ENCODE results near the gene DSTYK. TPM values are rescaled to one million over a fixed set of nuclear protein-coding genes. Genes with fewer than 3 reads are reported as not detected.

Gene DSTYK
- total RNA-seq, 5 donors from 2014 or later (not counting 1 experiment from before 2014, with no cell fraction given) = 13.8 to 15.7 (median 14.7) TPM

DNA sequence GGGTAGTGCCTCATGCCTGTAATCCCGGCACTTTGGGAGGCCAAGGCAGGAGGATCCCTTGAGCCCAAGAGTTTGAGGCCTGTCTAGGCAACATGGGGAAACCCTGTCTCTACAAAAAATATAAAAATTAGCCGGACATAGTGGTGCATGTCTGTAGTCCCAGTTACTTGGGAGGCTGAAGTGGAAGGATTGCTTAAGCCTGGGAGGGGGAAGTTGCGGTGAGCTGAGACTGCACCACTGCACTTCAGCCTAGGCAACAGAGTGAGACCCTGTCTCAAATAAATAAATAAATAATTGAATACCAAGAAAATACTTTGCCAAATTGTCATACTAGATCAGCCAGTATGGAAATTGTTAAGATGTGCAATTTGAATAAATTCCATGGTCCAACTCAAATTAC lies 83.9 kb downstream of the DSTYK start:
- ChIA-PET CTCF (no interaction called here), POLR2A (interaction anchor here in 1 of 2 donors (0.7 kb wide), 1 partner anchor 13 kb away, joined by 3 read pairs; no protein-coding TSS in a partner anchor)
- Mint-ChIP-seq H3K27me3 (no peaks in the 10 kb centered on the region), H3K36me3 (no peaks in the 10 kb centered on the region), H3K4me3 (no peak overlapping the region), H3K27ac (no peak overlapping the region), H3K9me3 (no peaks in the 10 kb centered on the region), H3K4me1 (peaks cover 8 to 11% (median 9%) of the 10 kb centered on the region in 3 donors)
- H3K4me3 ChIP-seq (ENCODE audit: control insufficient read depth in 1 of 2, extremely low read depth in 1 of 2, low read length in 1 of 2) = no peak overlapping the region
- no peaks in the 10 kb centered on the region for H3K9me3 ChIP-seq
- H3K27ac ChIP-seq (ENCODE audit: low read length) = no peak overlapping the region
- no CpG with 5 or more reads among the region's 3 CpGs for WGBS (ENCODE audit: insufficient coverage)
- peaks cover 0 to 6% of the 10 kb centered on the region in 2 experiments for H3K27me3 ChIP-seq (replicated peaks in 1 of 2; ENCODE audit: control insufficient read depth in 2 of 2, extremely low read depth in 1 of 2, insufficient read depth in 2 of 2, low read length in 1 of 2)
- no peak for DNase-seq
- H3K4me1 ChIP-seq (ENCODE audit: control insufficient read depth in 1 of 2, extremely low read depth in 1 of 2, insufficient read depth in 2 of 2, low read length in 2 of 2) = peaks cover 1 to 4% of the 10 kb centered on the region in 2 experiments
- H3K36me3 ChIP-seq (ENCODE audit: control insufficient read depth in 2 of 2, extremely low read depth in 1 of 2, insufficient read depth in 1 of 2, low read length in 1 of 2) = no peaks in the 10 kb centered on the region
- ATAC-seq (replicated peaks in 1 of 4) = no peak

DNA sequence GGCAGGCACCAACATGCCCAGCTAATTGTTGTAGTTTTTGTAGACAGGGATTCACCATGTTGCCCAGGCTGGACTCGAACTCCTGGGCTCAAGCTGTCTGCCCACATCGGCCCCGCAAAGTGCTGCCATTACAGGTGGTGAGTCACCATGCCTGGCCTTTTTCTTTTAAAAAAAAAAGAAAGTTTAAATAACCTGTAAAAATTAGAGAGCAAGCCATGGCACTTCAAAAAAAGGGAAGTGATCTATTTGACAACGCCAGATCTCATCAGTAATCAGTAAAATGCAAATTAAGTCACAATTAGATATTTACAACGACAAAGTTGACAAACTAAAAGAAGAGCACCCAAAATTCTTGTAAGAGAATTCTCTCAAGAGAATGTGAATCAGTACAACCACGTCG lies 86.8 kb downstream of the DSTYK start:
- no peak overlapping the region for H3K27ac ChIP-seq (ENCODE audit: low read length)

DNA sequence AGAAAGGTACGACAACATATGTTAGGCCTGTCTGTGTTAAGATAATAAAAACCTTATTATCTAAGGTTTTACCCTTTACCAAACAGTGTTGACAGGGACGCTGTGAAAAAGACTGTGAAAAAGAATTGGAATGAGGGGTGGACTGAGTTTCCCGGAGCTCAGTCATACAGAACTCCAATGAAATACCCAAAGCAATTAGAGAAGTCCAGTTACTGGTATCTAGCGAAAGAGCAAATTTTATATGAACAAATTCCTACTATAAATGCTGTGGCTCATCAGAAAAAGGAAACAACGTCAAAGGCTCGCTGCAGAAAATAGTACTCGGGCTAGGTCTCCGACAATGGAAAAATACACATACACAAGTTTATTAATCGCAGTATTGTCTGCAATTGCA lies 89.0 kb downstream of the DSTYK start:
- ChIA-PET POLR2A (interaction anchor here in 1 of 2 donors (0.6 kb wide), 1 partner anchor 646 kb away, joined by 3 read pairs; no protein-coding TSS in a partner anchor), CTCF (interaction anchor here (0.8 to 1.5 kb wide), 7 partner anchors 19 to 202 kb away, joined by 3 to 11 read pairs (median 3); no protein-coding TSS in a partner anchor)
- Mint-ChIP-seq H3K4me1 (peaks cover 49 to 55% (median 52%) of the 10 kb centered on the region in 3 donors), H3K9me3 (no peaks in the 10 kb centered on the region), H3K27ac (peak overlapping the region; percentile 99 to 100), H3K27me3 (no peaks in the 10 kb centered on the region), H3K4me3 (peak overlapping the region; percentile 97 to 99 (median 98)), H3K36me3 (peaks cover 3% of the 10 kb centered on the region)
- Histone ChIP-seq H3K27me3 (replicated peaks in 1 of 2; ENCODE audit: control insufficient read depth in 2 of 2, extremely low read depth in 1 of 2, insufficient read depth in 2 of 2, low read length in 1 of 2) (no peaks in the 10 kb centered on the region), H3K36me3 (ENCODE audit: control insufficient read depth in 2 of 2, extremely low read depth in 1 of 2, insufficient read depth in 1 of 2, low read length in 1 of 2) (peaks cover 3 to 5% of the 10 kb centered on the region in 2 donors), H3K27ac (ENCODE audit: low read length) (peak overlapping the region; percentile 99), H3K4me3 (ENCODE audit: control insufficient read depth in 1 of 2, extremely low read depth in 1 of 2, low read length in 1 of 2) (peak overlapping the region; percentile 88 to 92), H3K4me1 (ENCODE audit: control insufficient read depth in 1 of 2, extremely low read depth in 1 of 2, insufficient read depth in 2 of 2, low read length in 2 of 2) (peaks cover 16 to 17% of the 10 kb centered on the region in 2 experiments), H3K9me3 (no peaks in the 10 kb centered on the region)
- DNase-seq = no peak
- 17% methylated on average over 7 of the region's 9 CpGs for WGBS (ENCODE audit: insufficient coverage)
- ATAC-seq (replicated peaks in 1 of 4) = no peak

More for the DNA sequence above, 86.8 kb downstream of the DSTYK start:
- ATAC-seq (replicated peaks in 1 of 4) = no peak
- H3K36me3 Mint-ChIP-seq = no peaks in the 10 kb centered on the region
- H3K4me1 Mint-ChIP-seq = peaks cover 32 to 40% (median 35%) of the 10 kb centered on the region in 3 donors
- H3K9me3 ChIP-seq = no peaks in the 10 kb centered on the region
- no peaks in the 10 kb centered on the region for H3K27me3 ChIP-seq (replicated peaks in 1 of 2; ENCODE audit: control insufficient read depth in 2 of 2, extremely low read depth in 1 of 2, insufficient read depth in 2 of 2, low read length in 1 of 2)
- CTCF ChIA-PET = no interaction called here
- no peak for DNase-seq
- H3K27ac Mint-ChIP-seq = no peak overlapping the region
- no peak overlapping the region for H3K4me3 Mint-ChIP-seq
- no peaks in the 10 kb centered on the region for H3K36me3 ChIP-seq (ENCODE audit: control insufficient read depth in 2 of 2, extremely low read depth in 1 of 2, insufficient read depth in 1 of 2, low read length in 1 of 2)
- H3K4me1 ChIP-seq (ENCODE audit: control insufficient read depth in 1 of 2, extremely low read depth in 1 of 2, insufficient read depth in 2 of 2, low read length in 2 of 2) = peaks cover 16 to 17% of the 10 kb centered on the region in 2 experiments
- no peaks in the 10 kb centered on the region for H3K9me3 Mint-ChIP-seq
- POLR2A ChIA-PET = interaction anchor here in 1 of 2 donors (0.6 kb wide), 1 partner anchor 12 kb away, joined by 4 read pairs; no protein-coding TSS in a partner anchor
- no peaks in the 10 kb centered on the region for H3K27me3 Mint-ChIP-seq
- 71% methylated on average over 1 of the region's 7 CpGs for WGBS (ENCODE audit: insufficient coverage)
- H3K4me3 ChIP-seq (ENCODE audit: control insufficient read depth in 1 of 2, extremely low read depth in 1 of 2, low read length in 1 of 2) = no peak overlapping the region

DNA sequence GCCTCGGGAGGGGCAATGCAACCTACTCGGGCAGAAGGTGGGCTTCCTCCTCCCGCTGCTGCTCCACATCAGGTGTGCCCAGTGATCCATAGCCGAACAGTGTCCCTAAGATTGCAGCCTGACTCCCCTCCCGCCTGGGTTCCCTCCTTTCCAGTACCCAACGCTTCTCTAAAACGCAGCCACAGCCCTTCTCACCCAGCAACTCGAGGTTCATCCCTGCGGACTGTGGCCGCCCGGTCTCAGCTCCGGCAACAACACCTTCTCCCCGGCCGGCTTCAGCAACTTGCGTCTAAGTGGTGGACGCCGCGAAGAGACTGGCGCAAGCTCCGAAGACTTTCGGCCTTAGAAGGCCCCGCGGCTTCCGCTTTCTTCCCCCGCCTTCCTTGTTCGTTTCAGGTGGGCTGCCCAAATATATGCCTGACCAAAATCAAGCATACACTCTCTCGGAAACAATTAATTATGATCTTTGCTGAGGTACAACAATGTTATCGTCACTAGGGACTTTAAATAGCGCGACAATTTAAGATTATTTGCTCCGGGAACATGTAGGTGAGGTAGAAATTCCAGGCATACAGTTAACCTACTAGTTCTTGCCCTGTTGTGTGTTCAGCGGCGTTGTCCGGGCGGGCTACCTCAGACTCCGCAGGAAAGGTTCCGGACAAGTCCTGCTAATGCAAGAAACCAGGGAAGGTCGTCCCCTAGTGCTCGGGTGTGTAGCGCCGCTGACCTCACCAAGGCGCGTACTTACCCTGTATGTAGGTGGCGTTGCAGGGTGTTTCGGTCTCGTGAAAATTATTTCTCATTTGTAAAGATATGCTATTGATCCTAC lies 89.6 kb downstream of the DSTYK start, which contains the start of gene RBBP5:
Gene RBBP5, minus strand, starts transcription at position 319 of the 829 bp plus-strand sequence. Its CDS starts 105 bp downstream, at position 214.
- Histone ChIP-seq H3K36me3 (ENCODE audit: control insufficient read depth in 2 of 2, extremely low read depth in 1 of 2, insufficient read depth in 1 of 2, low read length in 1 of 2) (peaks cover 3 to 8% of the 10 kb centered on the region in 2 donors), H3K9me3 (no peaks in the 10 kb centered on the region), H3K27ac (ENCODE audit: low read length) (peak within 1 kb of the TSS; percentile 99), H3K4me1 (ENCODE audit: control insufficient read depth in 1 of 2, extremely low read depth in 1 of 2, insufficient read depth in 2 of 2, low read length in 2 of 2) (peaks cover 16 to 17% of the 10 kb centered on the region in 2 experiments), H3K27me3 (replicated peaks in 1 of 2; ENCODE audit: control insufficient read depth in 2 of 2, extremely low read depth in 1 of 2, insufficient read depth in 2 of 2, low read length in 1 of 2) (no peaks in the 10 kb centered on the region), H3K4me3 (ENCODE audit: control insufficient read depth in 1 of 2, extremely low read depth in 1 of 2, low read length in 1 of 2) (peak within 1 kb of the TSS; percentile 88 to 92)
- POLR2A ChIA-PET = interaction anchor here (0.9 to 1.2 kb wide), 2 partner anchors 510 to 511 kb away, joined by 3 read pairs; no protein-coding TSS in a partner anchor
- ATAC-seq (replicated peaks in 1 of 4) (peak; percentile 93 to 98 (median 98)), DNase-seq (peak; percentile 88 to 98 (median 94))
- Mint-ChIP-seq H3K36me3 (peaks cover 4% of the 10 kb centered on the region), H3K4me3 (peak within 1 kb of the TSS; percentile 97 to 99 (median 98)), H3K9me3 (no peaks in the 10 kb centered on the region), H3K27me3 (no peaks in the 10 kb centered on the region), H3K27ac (peak within 1 kb of the TSS; percentile 99 to 100), H3K4me1 (peaks cover 50 to 55% (median 52%) of the 10 kb centered on the region in 3 donors)
- CTCF ChIA-PET = interaction anchor here in 1 of 2 donors (0.6 to 2.0 kb wide), 7 partner anchors 13 to 509 kb away, joined by 3 to 11 read pairs (median 3); no protein-coding TSS in a partner anchor
- WGBS (ENCODE audit: insufficient coverage) = 0% methylated on average over 32 of the region's 46 CpGs

DNA sequence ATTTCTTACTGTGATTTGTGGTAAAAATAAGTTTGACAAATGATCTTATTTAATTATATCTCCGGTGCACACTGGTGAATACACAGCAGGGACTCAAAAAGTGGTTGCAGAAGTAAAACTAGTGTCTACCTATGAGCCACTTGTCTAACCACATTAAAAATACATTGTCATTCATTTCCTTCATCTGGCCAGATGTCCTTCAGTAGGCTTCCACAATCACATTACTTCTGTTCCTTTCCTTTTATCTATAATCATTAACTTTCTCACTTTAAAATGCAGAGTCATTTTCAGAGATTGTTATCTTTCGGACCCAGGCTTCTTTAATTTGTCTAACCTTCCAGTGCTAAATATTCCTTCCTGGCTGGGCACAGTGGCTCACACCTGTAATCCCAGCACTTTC lies 92.8 kb downstream of the DSTYK start:
- no peaks in the 10 kb centered on the region for H3K9me3 Mint-ChIP-seq
- H3K36me3 Mint-ChIP-seq = peaks cover 12% of the 10 kb centered on the region
- CTCF ChIA-PET = no interaction called here
- Histone ChIP-seq H3K36me3 (ENCODE audit: control insufficient read depth in 2 of 2, extremely low read depth in 1 of 2, insufficient read depth in 1 of 2, low read length in 1 of 2) (peaks cover 3 to 29% of the 10 kb centered on the region in 2 donors), H3K9me3 (no peaks in the 10 kb centered on the region), H3K4me1 (ENCODE audit: control insufficient read depth in 1 of 2, extremely low read depth in 1 of 2, insufficient read depth in 2 of 2, low read length in 2 of 2) (peaks cover 16 to 17% of the 10 kb centered on the region in 2 experiments), H3K27ac (ENCODE audit: low read length) (no peak overlapping the region), H3K27me3 (replicated peaks in 1 of 2; ENCODE audit: control insufficient read depth in 2 of 2, extremely low read depth in 1 of 2, insufficient read depth in 2 of 2, low read length in 1 of 2) (no peaks in the 10 kb centered on the region), H3K4me3 (ENCODE audit: control insufficient read depth in 1 of 2, extremely low read depth in 1 of 2, low read length in 1 of 2) (no peak overlapping the region)
- POLR2A ChIA-PET = no interaction called here
- WGBS (ENCODE audit: insufficient coverage) = 80% methylated on average over 1 of the region's 2 CpGs
- H3K4me3 Mint-ChIP-seq = peak overlapping the region in 1 of 3 donors; percentile 5
- DNase-seq (no peak), ATAC-seq (replicated peaks in 1 of 4) (no peak)
- H3K27me3 Mint-ChIP-seq = no peaks in the 10 kb centered on the region
- H3K4me1 Mint-ChIP-seq = peaks cover 58 to 66% (median 64%) of the 10 kb centered on the region in 3 donors
- no peak overlapping the region for H3K27ac Mint-ChIP-seq

DNA sequence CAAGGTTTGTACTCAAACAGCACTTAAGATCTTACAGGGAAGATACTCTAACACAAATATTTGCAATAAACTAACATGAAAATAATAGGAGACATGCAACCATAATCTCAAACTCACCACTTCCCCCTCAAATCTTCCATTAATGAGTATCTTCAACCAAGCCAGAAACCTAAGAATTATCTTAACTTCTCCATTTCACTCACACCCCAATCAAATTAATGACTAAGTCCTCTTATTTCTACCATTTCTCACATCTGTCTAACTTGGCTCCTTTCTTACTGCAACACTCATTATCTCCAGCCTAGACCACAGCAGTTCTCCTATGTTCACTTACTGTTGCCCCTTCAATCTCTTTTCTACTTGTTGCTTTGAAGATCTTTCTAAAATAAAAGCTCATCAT lies 100.1 kb downstream of the DSTYK start:
- no peak for DNase-seq
- Mint-ChIP-seq H3K27ac (no peak overlapping the region), H3K9me3 (no peaks in the 10 kb centered on the region), H3K27me3 (no peaks in the 10 kb centered on the region), H3K4me1 (peaks cover 12 to 20% (median 18%) of the 10 kb centered on the region in 3 donors), H3K4me3 (no peak overlapping the region), H3K36me3 (peaks cover 34% of the 10 kb centered on the region)
- Histone ChIP-seq H3K4me1 (ENCODE audit: control insufficient read depth in 1 of 2, extremely low read depth in 1 of 2, insufficient read depth in 2 of 2, low read length in 2 of 2) (no peaks in the 10 kb centered on the region), H3K27ac (ENCODE audit: low read length) (no peak overlapping the region), H3K4me3 (ENCODE audit: control insufficient read depth in 1 of 2, extremely low read depth in 1 of 2, low read length in 1 of 2) (no peak overlapping the region), H3K27me3 (replicated peaks in 1 of 2; ENCODE audit: control insufficient read depth in 2 of 2, extremely low read depth in 1 of 2, insufficient read depth in 2 of 2, low read length in 1 of 2) (no peaks in the 10 kb centered on the region), H3K9me3 (no peaks in the 10 kb centered on the region), H3K36me3 (ENCODE audit: control insufficient read depth in 2 of 2, extremely low read depth in 1 of 2, insufficient read depth in 1 of 2, low read length in 1 of 2) (peaks cover 0 to 60% of the 10 kb centered on the region in 2 donors)
- POLR2A ChIA-PET = no interaction called here
- ATAC-seq (replicated peaks in 1 of 4) = no peak
- CTCF ChIA-PET = no interaction called here
